Measurements from ENCODE around the gene DUSP3. TPM values are rescaled to one million over a fixed set of nuclear protein-coding genes. Genes with fewer than 3 reads are reported as not detected.

Gene DUSP3
- total RNA-seq, 1 donor from 2014 or later: 100.0 TPM

- H3K27ac ChIP-seq: no peak overlapping the region
- H3K9me3 ChIP-seq: no peaks in the 10 kb centered on the region
- ATAC-seq: no peak
- H3K27me3 ChIP-seq: no peaks in the 10 kb centered on the region
- DNase-seq: no peak
- no peaks in the 10 kb centered on the region for H3K36me3 ChIP-seq
- no peaks in the 10 kb centered on the region for H3K4me1 ChIP-seq
- TF ChIP-seq, protein P1, sequence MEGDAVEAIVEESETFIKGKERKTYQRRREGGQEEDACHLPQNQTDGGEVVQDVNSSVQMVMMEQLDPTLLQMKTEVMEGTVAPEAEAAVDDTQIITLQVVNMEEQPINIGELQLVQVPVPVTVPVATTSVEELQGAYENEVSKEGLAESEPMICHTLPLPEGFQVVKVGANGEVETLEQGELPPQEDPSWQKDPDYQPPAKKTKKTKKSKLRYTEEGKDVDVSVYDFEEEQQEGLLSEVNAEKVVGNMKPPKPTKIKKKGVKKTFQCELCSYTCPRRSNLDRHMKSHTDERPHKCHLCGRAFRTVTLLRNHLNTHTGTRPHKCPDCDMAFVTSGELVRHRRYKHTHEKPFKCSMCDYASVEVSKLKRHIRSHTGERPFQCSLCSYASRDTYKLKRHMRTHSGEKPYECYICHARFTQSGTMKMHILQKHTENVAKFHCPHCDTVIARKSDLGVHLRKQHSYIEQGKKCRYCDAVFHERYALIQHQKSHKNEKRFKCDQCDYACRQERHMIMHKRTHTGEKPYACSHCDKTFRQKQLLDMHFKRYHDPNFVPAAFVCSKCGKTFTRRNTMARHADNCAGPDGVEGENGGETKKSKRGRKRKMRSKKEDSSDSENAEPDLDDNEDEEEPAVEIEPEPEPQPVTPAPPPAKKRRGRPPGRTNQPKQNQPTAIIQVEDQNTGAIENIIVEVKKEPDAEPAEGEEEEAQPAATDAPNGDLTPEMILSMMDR (IDR thresholded peaks at IDR 0.05): no peak
- intact Hi-C loops (cut with DNase I): no loop called here
- H3K4me3 ChIP-seq: no peak overlapping the region
Observed at GRCh38 chr17:43740541-43740940, 38.2 kb downstream of the DUSP3 start.

GRCh38 chr17:43737722-43738121, 41.1 kb downstream of the DUSP3 start:
- intact Hi-C loops (cut with DNase I): no loop called here
- ATAC-seq (no peak), DNase-seq (no peak)
- Histone ChIP-seq H3K36me3 (no peaks in the 10 kb centered on the region), H3K9me3 (no peaks in the 10 kb centered on the region), H3K4me3 (no peak overlapping the region), H3K27me3 (no peaks in the 10 kb centered on the region), H3K27ac (no peak overlapping the region), H3K4me1 (peaks cover 7% of the 10 kb centered on the region)
- TF ChIP-seq, protein P1 (IDR thresholded peaks at IDR 0.05): no peak

DNA sequence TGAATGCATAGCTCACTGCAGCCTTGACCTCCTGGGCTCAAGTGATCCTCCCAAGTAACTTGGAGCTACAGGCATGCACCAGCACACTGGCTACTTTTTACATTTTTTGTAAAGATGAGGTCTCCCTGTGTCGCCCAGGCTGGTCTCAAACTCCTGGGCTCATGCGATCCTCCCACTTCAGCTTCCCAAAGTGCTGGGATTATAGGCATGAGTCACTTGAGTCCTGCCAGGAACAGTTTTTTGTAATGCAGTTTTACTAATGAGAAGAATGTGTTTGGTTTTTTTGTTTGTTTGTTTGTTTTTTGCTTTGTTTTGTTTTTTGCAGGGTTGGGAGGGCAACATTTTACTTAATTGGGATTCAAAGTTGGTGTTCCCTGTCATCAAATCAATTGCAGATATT, 42.4 kb downstream of the DUSP3 start:
- H3K4me1 ChIP-seq: peaks cover 7% of the 10 kb centered on the region
- no peak overlapping the region for H3K27ac ChIP-seq
- ATAC-seq: no peak
- no peaks in the 10 kb centered on the region for H3K9me3 ChIP-seq
- TF ChIP-seq, protein P1 (IDR thresholded peaks at IDR 0.05): no peak
- intact Hi-C loops (cut with DNase I): no loop called here
- no peaks in the 10 kb centered on the region for H3K27me3 ChIP-seq
- H3K36me3 ChIP-seq: no peaks in the 10 kb centered on the region
- H3K4me3 ChIP-seq: no peak overlapping the region
- DNase-seq: no peak

DNA sequence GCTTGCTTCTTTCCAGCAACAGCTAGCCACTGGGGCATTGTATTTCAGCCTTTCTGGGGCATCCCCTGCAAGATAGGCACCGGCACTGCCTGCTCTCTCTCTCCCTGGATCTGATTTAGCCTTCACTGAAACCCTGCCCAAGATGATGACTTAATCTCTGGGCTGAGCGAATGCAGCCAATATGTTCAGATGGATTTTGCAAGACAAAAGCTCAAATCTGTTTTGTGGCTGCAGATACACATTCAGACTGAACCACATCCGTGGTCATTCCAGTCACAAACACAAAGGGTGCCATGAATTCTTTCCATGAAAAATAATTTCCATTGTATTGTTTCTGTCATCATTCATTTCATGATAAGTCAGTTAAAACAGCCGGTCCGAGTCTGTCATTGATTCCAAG, 44.4 kb downstream of the DUSP3 start:
- ATAC-seq: no peak

GRCh38 chr17:43733956-43734355, 44.8 kb downstream of the DUSP3 start:
- intact Hi-C loops (cut with DNase I): no loop called here
- H3K27ac ChIP-seq: no peak overlapping the region
- no peak for DNase-seq
- no peaks in the 10 kb centered on the region for H3K36me3 ChIP-seq
- TF ChIP-seq, protein P1 (IDR thresholded peaks at IDR 0.05): no peak
- ATAC-seq: peak; percentile 57
- peaks cover 7% of the 10 kb centered on the region for H3K4me1 ChIP-seq
- no peak overlapping the region for H3K4me3 ChIP-seq
- H3K27me3 ChIP-seq: no peaks in the 10 kb centered on the region
- H3K9me3 ChIP-seq: no peaks in the 10 kb centered on the region

More for the DNA sequence above, 44.4 kb downstream of the DUSP3 start:
- Histone ChIP-seq H3K27ac (no peak overlapping the region), H3K4me1 (peaks cover 7% of the 10 kb centered on the region), H3K9me3 (no peaks in the 10 kb centered on the region), H3K27me3 (no peaks in the 10 kb centered on the region), H3K36me3 (no peaks in the 10 kb centered on the region), H3K4me3 (no peak overlapping the region)
- no peak for DNase-seq
- TF ChIP-seq, protein P1 (IDR thresholded peaks at IDR 0.05): no peak
- intact Hi-C loops (cut with DNase I): no loop called here

- DNase-seq: no peak
- TF ChIP-seq, protein P1 (IDR thresholded peaks at IDR 0.05): no peak
- ATAC-seq: no peak
- intact Hi-C loops (cut with DNase I): no loop called here
- no peaks in the 10 kb centered on the region for H3K36me3 ChIP-seq
- H3K4me3 ChIP-seq: no peak overlapping the region
- no peak overlapping the region for H3K27ac ChIP-seq
- H3K27me3 ChIP-seq: no peaks in the 10 kb centered on the region
- H3K9me3 ChIP-seq: no peaks in the 10 kb centered on the region
- peaks cover 7% of the 10 kb centered on the region for H3K4me1 ChIP-seq
Observed at GRCh38 chr17:43732958-43733357, 45.8 kb downstream of the DUSP3 start.
